B cell (primary cell): ENCODE measurements around the gene TFEB. TPM values are rescaled to one million over a fixed set of nuclear protein-coding genes. Genes with fewer than 3 reads are reported as not detected.

Source experiments
- ATAC-seq: fragments of 200-7000 bp; cut with Tn5 transposase; one replicate; pipeline ENCODE4 v1.10.0; 2021; ENCODE audit warnings: low read depth, mild to moderate bottlenecking, moderate number of reproducible peaks, moderate library complexity
- CTCF ChIA-PET: fragments of 350-600 bp; sonication (Branson Sonifier 250); formaldehyde crosslinking; loops from one replicate; lab custom pipeline; 2021; ENCODE audit warnings: antibody characterized with exemption, inconsistent platforms; lab: Charles Lee
- POLR2A ChIA-PET: fragments of 350-600 bp; sonication (Branson Sonifier 250); formaldehyde crosslinking; loops from one replicate; lab custom pipeline; 2021; ENCODE audit warnings: antibody characterized with exemption; lab: Charles Lee
- DNase-seq: peaks from one replicate; pipeline ENCODE4 v3.0.0; 2013
- H2AFZ ChIP-seq: 2 replicates; pipeline ENCODE4 v1.6.1; 2012; ENCODE audit warnings: mild to moderate bottlenecking, low read depth, low read length; ENCODE audit not compliant: insufficient read depth, poor library complexity, severe bottlenecking
- H3K27ac ChIP-seq, 2 donors: 1 replicate in 1 of 2; 2 replicates in 1 of 2; pipeline ENCODE4 v1.5.1; 2012 to 2013; ENCODE audit warnings: low read length in 2 of 2, mild to moderate bottlenecking in 2 of 2, moderate library complexity in 1 of 2
- H3K27me3 ChIP-seq, 4 experiments: fragments of 200-600 bp in 1 of 4; sonication (generic) in 1 of 4; replicated peaks in 1 of 4; 1 replicate in 2 of 4; 2 replicates in 2 of 4; pipeline versions ENCODE4 v1.6.1 to v1.7.0; 2013 to 2016; ENCODE audit warnings: low read length in 3 of 4, mild to moderate bottlenecking in 2 of 4, mixed read lengths in 1 of 4, moderate library complexity in 1 of 4; ENCODE audit not compliant: insufficient read depth in 4 of 4, control insufficient read depth in 3 of 4; ENCODE audit errors: control extremely low read depth in 1 of 4
- H3K36me3 ChIP-seq, 2 experiments: replicated peaks in 1 of 2; 1 replicate in 1 of 2; 2 replicates in 1 of 2; pipeline versions ENCODE4 v1.6.1 to v1.7.1; 2013; ENCODE audit warnings: low read length in 1 of 2; ENCODE audit not compliant: insufficient read depth in 2 of 2, control insufficient read depth in 1 of 2; ENCODE audit errors: control extremely low read depth in 1 of 2, extremely low read depth in 1 of 2
- H3K4me1 ChIP-seq, 2 donors: fragments of 200-600 bp in 1 of 2; sonication (generic) in 1 of 2; 1 replicate in 1 of 2; 2 replicates in 1 of 2; pipeline versions ENCODE4 v1.5.1 to v1.6.1; 2013 to 2017; ENCODE audit warnings: low read length in 2 of 2; ENCODE audit not compliant: control insufficient read depth in 2 of 2, insufficient read depth in 2 of 2
- H3K4me2 ChIP-seq: replicated peaks from 2 replicates; pipeline ENCODE3; 2012; ENCODE audit warnings: mild to moderate bottlenecking, low read depth, low read length; ENCODE audit not compliant: poor library complexity, severe bottlenecking
- H3K4me3 ChIP-seq, 5 experiments: fragments of 200-600 bp in 1 of 5; sonication (generic) in 1 of 5; 1 replicate in 3 of 5; 2 replicates in 2 of 5; pipeline versions ENCODE4 v1.5.1 to v1.7.0; 2011 to 2016; ENCODE audit warnings: low read length in 4 of 5, mild to moderate bottlenecking in 4 of 5, low read depth in 2 of 5, control low read depth in 1 of 5, moderate library complexity in 1 of 5; ENCODE audit not compliant: insufficient read depth in 1 of 5; ENCODE audit errors: control extremely low read depth in 1 of 5, extremely low read depth in 1 of 5
- H3K79me2 ChIP-seq: fragments of 200-600 bp; sonication (generic); one replicate; pipeline ENCODE4 v1.6.0; 2016; ENCODE audit warnings: low read length; ENCODE audit not compliant: control insufficient read depth, insufficient read depth
- H3K9ac ChIP-seq: fragments of 200-600 bp; sonication (generic); 2 replicates; pipeline ENCODE4 v1.6.1; 2017; ENCODE audit warnings: mild to moderate bottlenecking, low read length, moderate library complexity
- H3K9me3 ChIP-seq, 3 donors: one replicate each; pipeline versions ENCODE4 v1.6.1 to v1.7.1; 2013; ENCODE audit warnings: low read length in 2 of 3; ENCODE audit not compliant: control insufficient read depth in 2 of 3, insufficient read depth in 1 of 3; ENCODE audit errors: control extremely low read depth in 1 of 3
- H4K20me1 ChIP-seq: 2 replicates; pipeline ENCODE4 v1.6.0; 2012; ENCODE audit warnings: mild to moderate bottlenecking, low read length; ENCODE audit not compliant: insufficient read depth, control insufficient read depth, poor library complexity, severe bottlenecking
- H3K27ac Mint-ChIP-seq: one replicate; pipeline ENCODE4 v1.8.0; 2021; ENCODE audit warnings: mixed read lengths
- H3K27me3 Mint-ChIP-seq: one replicate; pipeline ENCODE4 v1.8.0; 2021; ENCODE audit warnings: mixed read lengths
- H3K4me1 Mint-ChIP-seq: one replicate; pipeline ENCODE4 v1.8.0; 2021; ENCODE audit warnings: mixed read lengths
- H3K4me3 Mint-ChIP-seq: one replicate; pipeline ENCODE4 v1.8.0; 2021; ENCODE audit warnings: mixed read lengths
- H3K9me3 Mint-ChIP-seq: one replicate; pipeline ENCODE4 v1.8.0; 2022; ENCODE audit warnings: mixed read lengths; ENCODE audit not compliant: insufficient read depth
- EZH2 ChIP-seq: IDR thresholded peaks from 2 replicates; pipeline ENCODE4 v1.6.1; 2012; ENCODE audit warnings: borderline replicate concordance, low read depth, mild to moderate bottlenecking, moderate library complexity, low read length; ENCODE audit not compliant: insufficient read depth, poor library complexity, severe bottlenecking
- WGBS: methylation state at CpG from one replicate; pipeline ENCODE4 v1.1.5; 2013; ENCODE audit warnings: missing lambda C conversion rate; ENCODE audit not compliant: insufficient coverage; 5-methylcytosine and 5-hydroxymethylcytosine counted together
- intact Hi-C: fragments of 100-400 bp; cut with micrococcal nuclease; formaldehyde crosslinking; loops from one replicate; pipeline ENCODE4 v1.10.0; 2022
- polyA plus RNA-seq: library from polyadenylated mRNA; depleted of rRNA; stranded (reverse); fragments of >200 nt; gene quantifications from 2 replicates; pipeline ENCODE4 v1.2.3, GENCODE V29; 2012
- total RNA-seq, 2 donors: library from RNA; stranded (reverse); fragments of 120-200 nt in 1 of 2; gene quantifications; 1 replicate in 1 of 2; 2 replicates in 1 of 2; pipeline versions ENCODE4 v1.2.3 to v1.2.4, GENCODE V29; 2013 to 2022
- TF ChIP-seq, protein P1 (sequence below): fragments of 200-600 bp; IDR thresholded peaks from one replicate; pipeline ENCODE4 v1.8.0; 2022; ENCODE audit warnings: antibody characterized with exemption, mild to moderate bottlenecking

Gene TFEB
- total and polyA plus RNA-seq, 2 donors (not counting 1 experiment from before 2014, with no cell fraction given), result 113 to 148 TPM

DNA sequence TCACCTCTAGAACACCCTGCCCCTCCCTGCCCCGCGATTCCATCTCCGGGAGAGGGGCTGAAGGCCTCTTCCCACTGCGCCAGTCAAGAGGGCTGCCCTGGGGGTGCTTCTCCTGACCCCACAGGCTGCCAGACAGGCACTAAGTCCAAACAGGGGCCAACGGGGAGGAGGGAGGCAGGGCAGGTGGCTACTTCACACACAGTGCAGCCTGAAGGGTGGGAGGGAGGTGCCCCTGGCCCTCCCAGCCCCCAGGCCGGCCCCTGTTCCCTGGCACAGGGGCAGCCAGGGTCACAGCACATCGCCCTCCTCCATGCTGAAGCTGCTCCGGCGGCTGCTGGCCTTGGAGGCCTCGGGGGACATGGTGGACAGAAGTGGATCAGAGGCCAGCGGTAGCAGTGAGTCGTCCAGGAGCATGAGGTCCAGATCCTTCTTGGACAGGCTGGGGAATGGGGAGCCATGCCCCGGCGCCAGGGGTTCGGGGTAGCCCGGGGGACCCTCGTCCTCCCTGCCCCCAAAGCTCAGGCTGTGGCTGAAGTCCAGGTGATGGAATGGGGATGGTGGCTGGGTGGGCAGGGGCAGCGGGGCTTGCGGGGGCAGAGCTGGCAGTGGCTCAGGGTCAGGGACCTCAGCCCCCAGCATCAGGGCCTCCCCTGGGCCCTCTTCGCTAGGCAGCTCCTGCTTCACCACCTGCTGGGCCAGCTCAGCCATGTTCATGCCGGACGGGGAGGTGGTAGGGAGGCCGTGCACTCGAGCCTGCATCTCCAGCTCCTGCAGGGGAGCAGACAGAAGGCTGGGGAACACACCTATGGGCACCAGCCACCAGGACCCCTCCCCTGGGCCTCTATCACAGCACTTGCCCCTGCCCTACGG, 50.9 kb downstream of the TFEB start:
- H3K36me3 ChIP-seq, result peaks cover 0 to 55% of the 10 kb centered on the region in 2 experiments
- TF ChIP-seq, protein P1, sequence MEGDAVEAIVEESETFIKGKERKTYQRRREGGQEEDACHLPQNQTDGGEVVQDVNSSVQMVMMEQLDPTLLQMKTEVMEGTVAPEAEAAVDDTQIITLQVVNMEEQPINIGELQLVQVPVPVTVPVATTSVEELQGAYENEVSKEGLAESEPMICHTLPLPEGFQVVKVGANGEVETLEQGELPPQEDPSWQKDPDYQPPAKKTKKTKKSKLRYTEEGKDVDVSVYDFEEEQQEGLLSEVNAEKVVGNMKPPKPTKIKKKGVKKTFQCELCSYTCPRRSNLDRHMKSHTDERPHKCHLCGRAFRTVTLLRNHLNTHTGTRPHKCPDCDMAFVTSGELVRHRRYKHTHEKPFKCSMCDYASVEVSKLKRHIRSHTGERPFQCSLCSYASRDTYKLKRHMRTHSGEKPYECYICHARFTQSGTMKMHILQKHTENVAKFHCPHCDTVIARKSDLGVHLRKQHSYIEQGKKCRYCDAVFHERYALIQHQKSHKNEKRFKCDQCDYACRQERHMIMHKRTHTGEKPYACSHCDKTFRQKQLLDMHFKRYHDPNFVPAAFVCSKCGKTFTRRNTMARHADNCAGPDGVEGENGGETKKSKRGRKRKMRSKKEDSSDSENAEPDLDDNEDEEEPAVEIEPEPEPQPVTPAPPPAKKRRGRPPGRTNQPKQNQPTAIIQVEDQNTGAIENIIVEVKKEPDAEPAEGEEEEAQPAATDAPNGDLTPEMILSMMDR, result no peak
- no peak for TF ChIP-seq EZH2
- ChIA-PET CTCF (interaction anchor here (0.7 to 8.4 kb wide), 20 partner anchors 7 to 380 kb away, joined by 3 to 86 read pairs (median 6); partner anchors contain the start of genes TFEB and TOMM6), POLR2A (interaction anchor here (0.6 to 3.5 kb wide), 3 partner anchors 9 to 49 kb away, joined by 4 to 24 read pairs (median 11); no protein-coding TSS in a partner anchor)
- H3K27me3 Mint-ChIP-seq, result no peaks in the 10 kb centered on the region
- H3K27me3 ChIP-seq, result no peaks in the 10 kb centered on the region
- H4K20me1 ChIP-seq, result peaks cover 26% of the 10 kb centered on the region
- H3K27ac ChIP-seq, result peak overlapping the region in 1 of 2 donors; percentile 46
- peak overlapping the region; percentile 85 for H3K4me2 ChIP-seq
- H3K4me1 ChIP-seq, result peaks cover 9 to 26% of the 10 kb centered on the region in 2 donors
- DNase-seq (peak; percentile 30), ATAC-seq (no peak)
- no peaks in the 10 kb centered on the region for H3K9me3 ChIP-seq
- H2AFZ ChIP-seq, result no peak overlapping the region
- H3K79me2 ChIP-seq, result peaks cover 3% of the 10 kb centered on the region
- no peak overlapping the region for H3K9ac ChIP-seq
- 93% methylated on average over 24 of the region's 25 CpGs for WGBS
- H3K27ac Mint-ChIP-seq, result peak overlapping the region; percentile 86
- peaks cover 23% of the 10 kb centered on the region for H3K4me1 Mint-ChIP-seq
- H3K4me3 ChIP-seq, result no peak overlapping the region
- no peaks in the 10 kb centered on the region for H3K9me3 Mint-ChIP-seq
- H3K4me3 Mint-ChIP-seq, result peak overlapping the region; percentile 66
- intact Hi-C loops, result loop anchor here (5.0 kb wide), 1 partner anchor 367 kb away; no protein-coding TSS in a partner anchor
